Measurements from ENCODE around the gene MAIP1. TPM values are rescaled to one million over a fixed set of nuclear protein-coding genes. Genes with fewer than 3 reads are reported as not detected.

Gene MAIP1
- polyA plus RNA-seq, 1 of the 3 experiments (the other 2 are of a cell fraction), result 11.5 TPM

DNA sequence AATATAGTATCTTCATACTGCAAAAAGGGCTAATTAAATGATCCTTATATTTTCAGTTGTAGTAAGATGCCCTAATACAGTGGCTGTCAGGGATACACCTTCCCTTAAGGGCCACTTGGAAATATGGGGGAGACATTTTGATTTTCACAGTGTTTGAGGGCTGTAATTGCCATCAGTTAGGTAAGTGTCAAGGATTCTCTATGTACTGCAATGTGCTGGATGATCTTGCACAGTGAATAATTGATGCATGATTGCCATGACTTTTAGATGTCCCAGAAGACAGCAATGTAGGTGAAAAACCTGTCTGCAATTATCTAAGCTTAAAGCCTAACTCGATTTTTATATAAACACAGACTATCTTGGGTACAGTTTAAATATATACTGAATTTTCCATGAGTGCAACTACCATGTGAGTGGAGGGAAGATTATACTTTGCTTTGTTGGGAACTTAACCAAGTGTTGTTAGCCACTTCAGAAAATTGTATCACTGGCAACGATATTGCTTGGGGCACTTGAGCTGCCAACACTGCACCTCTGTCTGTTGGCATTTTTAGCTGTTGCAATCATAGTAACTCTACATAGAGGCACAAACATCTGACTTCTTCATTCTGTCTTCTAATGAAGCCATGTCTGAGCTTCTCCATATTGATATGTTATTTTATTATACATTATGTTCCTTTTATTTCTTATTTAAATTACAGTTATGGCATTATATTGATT lies 45.2 kb downstream of the MAIP1 start:
- H3K27ac ChIP-seq (ENCODE audit: low read depth in 2 of 2, low read length in 1 of 2), result no peak overlapping the region
- H4K20me1 ChIP-seq (ENCODE audit: insufficient read depth), result no peaks in the 10 kb centered on the region
- no peaks in the 10 kb centered on the region for H3K4me1 ChIP-seq (ENCODE audit: control insufficient read depth in 1 of 2, insufficient read depth in 2 of 2, low read depth in 1 of 2, low read length in 1 of 2)
- no peaks in the 10 kb centered on the region for H3F3A ChIP-seq (replicated peaks; ENCODE audit: insufficient read depth)
- no peak overlapping the region for H3K9ac ChIP-seq
- 23% methylated on average over 2 of the region's 2 CpGs for WGBS (ENCODE audit: low lambda C conversion rate)
- no peaks in the 10 kb centered on the region for H3K9me3 ChIP-seq
- no peaks in the 10 kb centered on the region for H3K36me3 ChIP-seq (replicated peaks in 1 of 2; ENCODE audit: control insufficient read depth in 1 of 2, insufficient read depth in 2 of 2, low read length in 1 of 2)
- no peak overlapping the region for H2AFZ ChIP-seq (ENCODE audit: low read depth)
- ChIA-PET POLR2A (no interaction called here), CTCF (interaction anchor here (0.5 to 1.2 kb wide), 3 partner anchors 11 to 114 kb away, joined by 3 to 4 read pairs (median 4); no protein-coding TSS in a partner anchor)
- no peaks in the 10 kb centered on the region for H3K9me2 ChIP-seq
- no peaks in the 10 kb centered on the region for H3K79me2 ChIP-seq (ENCODE audit: insufficient read depth)
- DNase-seq, result no peak
- TF ChIP-seq, protein P1, sequence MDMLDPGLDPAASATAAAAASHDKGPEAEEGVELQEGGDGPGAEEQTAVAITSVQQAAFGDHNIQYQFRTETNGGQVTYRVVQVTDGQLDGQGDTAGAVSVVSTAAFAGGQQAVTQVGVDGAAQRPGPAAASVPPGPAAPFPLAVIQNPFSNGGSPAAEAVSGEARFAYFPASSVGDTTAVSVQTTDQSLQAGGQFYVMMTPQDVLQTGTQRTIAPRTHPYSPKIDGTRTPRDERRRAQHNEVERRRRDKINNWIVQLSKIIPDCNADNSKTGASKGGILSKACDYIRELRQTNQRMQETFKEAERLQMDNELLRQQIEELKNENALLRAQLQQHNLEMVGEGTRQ (IDR thresholded peaks at IDR 0.05; ENCODE audit: borderline replicate concordance, low read depth, low read length), result no peak
- TF ChIP-seq, protein P2, sequence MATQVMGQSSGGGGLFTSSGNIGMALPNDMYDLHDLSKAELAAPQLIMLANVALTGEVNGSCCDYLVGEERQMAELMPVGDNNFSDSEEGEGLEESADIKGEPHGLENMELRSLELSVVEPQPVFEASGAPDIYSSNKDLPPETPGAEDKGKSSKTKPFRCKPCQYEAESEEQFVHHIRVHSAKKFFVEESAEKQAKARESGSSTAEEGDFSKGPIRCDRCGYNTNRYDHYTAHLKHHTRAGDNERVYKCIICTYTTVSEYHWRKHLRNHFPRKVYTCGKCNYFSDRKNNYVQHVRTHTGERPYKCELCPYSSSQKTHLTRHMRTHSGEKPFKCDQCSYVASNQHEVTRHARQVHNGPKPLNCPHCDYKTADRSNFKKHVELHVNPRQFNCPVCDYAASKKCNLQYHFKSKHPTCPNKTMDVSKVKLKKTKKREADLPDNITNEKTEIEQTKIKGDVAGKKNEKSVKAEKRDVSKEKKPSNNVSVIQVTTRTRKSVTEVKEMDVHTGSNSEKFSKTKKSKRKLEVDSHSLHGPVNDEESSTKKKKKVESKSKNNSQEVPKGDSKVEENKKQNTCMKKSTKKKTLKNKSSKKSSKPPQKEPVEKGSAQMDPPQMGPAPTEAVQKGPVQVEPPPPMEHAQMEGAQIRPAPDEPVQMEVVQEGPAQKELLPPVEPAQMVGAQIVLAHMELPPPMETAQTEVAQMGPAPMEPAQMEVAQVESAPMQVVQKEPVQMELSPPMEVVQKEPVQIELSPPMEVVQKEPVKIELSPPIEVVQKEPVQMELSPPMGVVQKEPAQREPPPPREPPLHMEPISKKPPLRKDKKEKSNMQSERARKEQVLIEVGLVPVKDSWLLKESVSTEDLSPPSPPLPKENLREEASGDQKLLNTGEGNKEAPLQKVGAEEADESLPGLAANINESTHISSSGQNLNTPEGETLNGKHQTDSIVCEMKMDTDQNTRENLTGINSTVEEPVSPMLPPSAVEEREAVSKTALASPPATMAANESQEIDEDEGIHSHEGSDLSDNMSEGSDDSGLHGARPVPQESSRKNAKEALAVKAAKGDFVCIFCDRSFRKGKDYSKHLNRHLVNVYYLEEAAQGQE (IDR thresholded peaks at IDR 0.05; ENCODE audit: low read depth, low read length), result no peak
- no peak for TF ChIP-seq NFIC (IDR thresholded peaks at IDR 0.05; ENCODE audit: borderline replicate concordance)
- no peak for TF ChIP-seq GABPA (IDR thresholded peaks at IDR 0.05; ENCODE audit: low read depth)
- no peak for TF ChIP-seq RXRA (IDR thresholded peaks at IDR 0.05; ENCODE audit: borderline replicate concordance, low read depth)
- TF ChIP-seq RCOR1 (IDR thresholded peaks at IDR 0.05; ENCODE audit: low read length), result no peak
- TF ChIP-seq SIN3A (IDR thresholded peaks at IDR 0.05; ENCODE audit: borderline replicate concordance, low read depth, low read length), result no peak
- no peak for TF ChIP-seq TCF12 (IDR thresholded peaks at IDR 0.05)
- TF ChIP-seq TAF1 (IDR thresholded peaks at IDR 0.05; ENCODE audit: borderline replicate concordance, low read depth, low read length), result no peak
- no peak for TF ChIP-seq RFX5 (IDR thresholded peaks at IDR 0.05; ENCODE audit: low read length)
- no peak for TF ChIP-seq FOSL2 (IDR thresholded peaks at IDR 0.05; ENCODE audit: borderline replicate concordance, low read depth)
- TF ChIP-seq YY1 (IDR thresholded peaks at IDR 0.05; ENCODE audit: low read depth), result no peak
- TF ChIP-seq, protein P3, sequence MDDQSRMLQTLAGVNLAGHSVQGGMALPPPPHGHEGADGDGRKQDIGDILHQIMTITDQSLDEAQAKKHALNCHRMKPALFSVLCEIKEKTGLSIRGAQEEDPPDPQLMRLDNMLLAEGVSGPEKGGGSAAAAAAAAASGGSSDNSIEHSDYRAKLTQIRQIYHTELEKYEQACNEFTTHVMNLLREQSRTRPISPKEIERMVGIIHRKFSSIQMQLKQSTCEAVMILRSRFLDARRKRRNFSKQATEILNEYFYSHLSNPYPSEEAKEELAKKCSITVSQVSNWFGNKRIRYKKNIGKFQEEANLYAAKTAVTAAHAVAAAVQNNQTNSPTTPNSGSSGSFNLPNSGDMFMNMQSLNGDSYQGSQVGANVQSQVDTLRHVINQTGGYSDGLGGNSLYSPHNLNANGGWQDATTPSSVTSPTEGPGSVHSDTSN (IDR thresholded peaks at IDR 0.05), result no peak
- no peak for TF ChIP-seq FOXM1 (IDR thresholded peaks at IDR 0.05; ENCODE audit: low read depth)
- no peak for TF ChIP-seq CHD2 (IDR thresholded peaks at IDR 0.05; ENCODE audit: low read length, partially characterized antibody)
- no peak for TF ChIP-seq POLR2AphosphoS5 (IDR thresholded peaks at IDR 0.05; ENCODE audit: low read depth, low read length)
- TF ChIP-seq SMC3 (IDR thresholded peaks at IDR 0.05; ENCODE audit: low read depth, low read length), result no peak
- TF ChIP-seq, protein P4, sequence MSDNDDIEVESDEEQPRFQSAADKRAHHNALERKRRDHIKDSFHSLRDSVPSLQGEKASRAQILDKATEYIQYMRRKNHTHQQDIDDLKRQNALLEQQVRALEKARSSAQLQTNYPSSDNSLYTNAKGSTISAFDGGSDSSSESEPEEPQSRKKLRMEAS (IDR thresholded peaks at IDR 0.05; ENCODE audit: low read depth), result no peak
- no peak for TF ChIP-seq TEAD4 (IDR thresholded peaks at IDR 0.05; ENCODE audit: borderline replicate concordance, insufficient read depth)
- no peak overlapping the region for H3K4me2 ChIP-seq
- H3K27me3 ChIP-seq (ENCODE audit: insufficient read depth), result no peaks in the 10 kb centered on the region
- no peak overlapping the region for H3K4me3 ChIP-seq (ENCODE audit: low read depth in 2 of 2, low read length in 1 of 2)
